Liver (tissue), 9 donors: ENCODE data around the gene REEP1. TPM values are rescaled to one million over a fixed set of nuclear protein-coding genes. Genes with fewer than 3 reads are reported as not detected.

Experiments
- DNase-seq: peaks from one replicate; pipeline ENCODE4 v3.0.0-alpha.2; 2017; ENCODE audit warnings: low spot score
- H3K27ac ChIP-seq, 2 donors: one replicate each; pipeline ENCODE4 v1.7.0; 2013; ENCODE audit warnings: inconsistent platforms in 2 of 2, low read length in 2 of 2, control low read depth in 1 of 2, low read depth in 1 of 2, mild to moderate bottlenecking in 1 of 2
- H3K27me3 ChIP-seq, 4 donors: one replicate each; pipeline versions ENCODE4 v1.6.1 to v1.7.0; 2013; ENCODE audit warnings: low read length in 3 of 4, inconsistent platforms in 1 of 4, mild to moderate bottlenecking in 1 of 4, moderate library complexity in 1 of 4; ENCODE audit not compliant: control insufficient read depth in 4 of 4, insufficient read depth in 4 of 4
- H3K36me3 ChIP-seq, 4 donors: one replicate each; pipeline versions ENCODE4 v1.6.1 to v1.7.0; 2013; ENCODE audit warnings: low read length in 3 of 4, mild to moderate bottlenecking in 3 of 4, low read depth in 1 of 4, moderate library complexity in 1 of 4; ENCODE audit not compliant: control insufficient read depth in 4 of 4, insufficient read depth in 3 of 4
- H3K4me1 ChIP-seq, 4 donors: one replicate each; pipeline versions ENCODE4 v1.6.1 to v1.7.0; 2013; ENCODE audit warnings: low read length in 3 of 4, mild to moderate bottlenecking in 3 of 4, moderate library complexity in 1 of 4; ENCODE audit not compliant: control insufficient read depth in 4 of 4, insufficient read depth in 4 of 4
- H3K4me3 ChIP-seq, 3 donors: one replicate each; pipeline versions ENCODE4 v1.6.1 to v1.7.0; 2013; ENCODE audit warnings: low read length in 3 of 3, control low read depth in 1 of 3, low read depth in 1 of 3, mild to moderate bottlenecking in 1 of 3
- H3K9ac ChIP-seq, 2 donors: one replicate each; pipeline ENCODE4 v1.7.0; 2013; ENCODE audit warnings: low read length in 2 of 2, mild to moderate bottlenecking in 2 of 2, moderate library complexity in 2 of 2, control low read depth in 1 of 2, low read depth in 1 of 2
- H3K9me3 ChIP-seq, 4 donors: one replicate each; pipeline versions ENCODE4 v1.6.1 to v1.7.0; 2013; ENCODE audit warnings: low read length in 3 of 4; ENCODE audit not compliant: control insufficient read depth in 4 of 4
- ATF3 ChIP-seq: IDR thresholded peaks from 2 replicates; pipeline ENCODE4 v1.6.1; 2016; ENCODE audit warnings: antibody characterized with exemption
- CTCF ChIP-seq: fragments of 150-350 bp; IDR thresholded peaks from 2 replicates; pipeline ENCODE4 v1.5.1; 2017; ENCODE audit warnings: improper control_type of control experiment, low read depth, low read length; ENCODE audit not compliant: missing input control
- EGR1 ChIP-seq, 2 donors: IDR thresholded peaks; 2 replicates each; pipeline ENCODE4 v1.6.1; 2016 to 2018; ENCODE audit warnings: antibody characterized with exemption in 2 of 2, low read depth in 2 of 2
- FOXA1 ChIP-seq: IDR thresholded peaks from 2 replicates; pipeline ENCODE4 v1.6.1; 2016; ENCODE audit warnings: antibody characterized with exemption
- FOXA2 ChIP-seq: IDR thresholded peaks from 2 replicates; pipeline ENCODE4 v1.6.1; 2016; ENCODE audit warnings: antibody characterized with exemption
- GABPA ChIP-seq, 2 donors: IDR thresholded peaks in 1 of 2; conservative IDR thresholded peaks in 1 of 2; 2 replicates each; pipeline ENCODE4 v1.6.1; 2016; ENCODE audit warnings: antibody characterized with exemption in 2 of 2, mild to moderate bottlenecking in 1 of 2, moderate library complexity in 1 of 2
- HNF4A ChIP-seq, 2 donors: conservative IDR thresholded peaks; 2 replicates each; pipeline ENCODE4 v1.6.1; 2016; ENCODE audit warnings: antibody characterized with exemption in 2 of 2, mild to moderate bottlenecking in 2 of 2
- JUND ChIP-seq, 2 donors: IDR thresholded peaks; 2 replicates each; pipeline ENCODE4 v1.6.1; 2016; ENCODE audit warnings: antibody characterized with exemption in 2 of 2
- NR2F2 ChIP-seq: IDR thresholded peaks from 2 replicates; pipeline ENCODE4 v1.6.1; 2016; ENCODE audit warnings: antibody characterized with exemption
- RAD21 ChIP-seq, 2 donors: IDR thresholded peaks; 2 replicates each; pipeline ENCODE4 v1.6.1; 2016; ENCODE audit warnings: antibody characterized with exemption in 2 of 2, mild to moderate bottlenecking in 2 of 2
- RXRA ChIP-seq, 2 donors: IDR thresholded peaks; 2 replicates each; pipeline ENCODE4 v1.6.1; 2017 to 2018; ENCODE audit warnings: antibody characterized with exemption in 2 of 2, mild to moderate bottlenecking in 1 of 2
- SP1 ChIP-seq: IDR thresholded peaks from 2 replicates; pipeline ENCODE4 v1.6.1; 2018; ENCODE audit warnings: antibody characterized with exemption, mild to moderate bottlenecking
- TAF1 ChIP-seq: conservative IDR thresholded peaks from 2 replicates; pipeline ENCODE4 v1.6.1; 2016; ENCODE audit warnings: antibody characterized with exemption, mild to moderate bottlenecking
- YY1 ChIP-seq: IDR thresholded peaks from 2 replicates; pipeline ENCODE4 v1.6.1; 2016; ENCODE audit warnings: antibody characterized with exemption, mild to moderate bottlenecking
- ZBTB33 ChIP-seq: IDR thresholded peaks from 2 replicates; pipeline ENCODE4 v1.6.1; 2016; ENCODE audit warnings: antibody characterized with exemption
- WGBS: extraction: QIAGEN DNeasy Blood & Tissue Kit; methylation state at CpG from one replicate; pipeline ENCODE4 v1.1.7; 2013; 5-methylcytosine and 5-hydroxymethylcytosine counted together
- polyA plus RNA-seq, 2 donors: library from polyadenylated mRNA; stranded (reverse) in 1 of 2; unstranded in 1 of 2; fragments of 200-250 nt in 1 of 2; fragments of >200 nt in 1 of 2; fragmentation: Nextera tagmentation in 1 of 2; extraction: Ambion mirVana in 1 of 2; gene quantifications; one replicate each; pipeline versions ENCODE4 v1.2.1 to v1.2.3, GENCODE V29; 2013 to 2015
- total RNA-seq, 2 donors: library from RNA; depleted of rRNA; stranded (reverse); fragments of >200 nt; gene quantifications; one replicate each; pipeline ENCODE4 v1.2.3, GENCODE V29; 2014
- donor health status: healthy.
- donor health status: healthy.
- donor health status: healthy.
- donor health status: healthy.
- donor health status: healthy.

REEP1 gene
- total and polyA plus RNA-seq, 4 donors = 0.46 to 1.7 (median 0.89) TPM

- WGBS = 90% methylated on average over 8 of the region's 8 CpGs
- no peaks in the 10 kb centered on the region for H3K4me1 ChIP-seq
- H3K9me3 ChIP-seq = no peaks in the 10 kb centered on the region
These were observed 97.7 kb downstream of the REEP1 start for GRCh38 chr2:86239745-86240144.

GRCh38 chr2:86239326-86239725 is 98.1 kb downstream of the REEP1 start:
- Histone ChIP-seq H3K36me3 (no peaks in the 10 kb centered on the region), H3K4me1 (no peaks in the 10 kb centered on the region), H3K27me3 (no peaks in the 10 kb centered on the region), H3K4me3 (no peak overlapping the region), H3K27ac (no peak overlapping the region), H3K9me3 (no peaks in the 10 kb centered on the region), H3K9ac (no peak overlapping the region)
- WGBS = 74% methylated on average over 4 of the region's 4 CpGs
- no peak for DNase-seq
- TF ChIP-seq JUND (IDR thresholded peaks at IDR 0.05) (no peak), ZBTB33 (no peak), YY1 (no peak), ATF3 (no peak), HNF4A (conservative IDR thresholded peaks at IDR 0.05) (no peak), GABPA (IDR thresholded peaks at IDR 0.05 in 1 of 2, conservative IDR thresholded peaks at IDR 0.05 in 1 of 2) (no peak), EGR1 (IDR thresholded peaks at IDR 0.05; ENCODE audit: low read depth in 2 of 2) (no peak)

More at GRCh38 chr2:86239745-86240144, 97.7 kb downstream of the REEP1 start:
- Histone ChIP-seq H3K27ac (no peak overlapping the region), H3K27me3 (no peaks in the 10 kb centered on the region), H3K36me3 (no peaks in the 10 kb centered on the region), H3K9ac (no peak overlapping the region), H3K4me3 (no peak overlapping the region)
- DNase-seq = no peak
- no peak for TF ChIP-seq TAF1
- TF ChIP-seq NR2F2 = no peak
- TF ChIP-seq ZBTB33 = no peak
- no peak for TF ChIP-seq CTCF
- TF ChIP-seq FOXA2 = no peak
- no peak for TF ChIP-seq RAD21 (IDR thresholded peaks at IDR 0.05)
- no peak for TF ChIP-seq SP1
- no peak for TF ChIP-seq FOXA1
- no peak for TF ChIP-seq RXRA (IDR thresholded peaks at IDR 0.05)
